ENCODE data around the gene C6orf47.
"Not testable (repeated sequence)": the region's sequence is repeated elsewhere in the genome, so short reads cannot be mapped to it uniquely, and the experiment has no call there.

Gene C6orf47

GRCh38 chr6:31660381-31661261, at the start of gene C6orf47:
C6orf47 (minus strand) TSS chr6:31660778; CDS start chr6:31659947, 831 bp downstream.
- H3K4me3 ChIP-seq (ENCODE audit: low read depth, low read length), result peak within 1 kb of the TSS; percentile 86
- ChIA-PET CTCF (interaction anchor here (0.6 to 3.1 kb wide), 10 partner anchors 9 to 203 kb away, joined by 3 to 13 read pairs (median 3); partner anchors contain the start of genes BAG6, LY6G5B and LY6G5C), POLR2A (interaction anchor here (0.6 to 1.7 kb wide), 7 partner anchors 9 to 167 kb away, joined by 3 to 15 read pairs (median 4); partner anchors contain the start of genes BAG6, CLIC1, HSPA1B and LSM2)
- TF ChIP-seq CTCF (IDR thresholded peaks at IDR 0.05; ENCODE audit: insufficient read depth, low read length, missing control alignments), result no peak
- no peak for DNase-seq (ENCODE audit: low read depth, low spot score)

GRCh38 chr6:31709157-31709556, 48.6 kb upstream of the C6orf47 start:
- POLR2A ChIA-PET; DNase-seq (ENCODE audit: low read depth, low spot score); CTCF ChIA-PET; H3K4me3 ChIP-seq (ENCODE audit: low read depth, low read length): not testable (repeated sequence)

DNA sequence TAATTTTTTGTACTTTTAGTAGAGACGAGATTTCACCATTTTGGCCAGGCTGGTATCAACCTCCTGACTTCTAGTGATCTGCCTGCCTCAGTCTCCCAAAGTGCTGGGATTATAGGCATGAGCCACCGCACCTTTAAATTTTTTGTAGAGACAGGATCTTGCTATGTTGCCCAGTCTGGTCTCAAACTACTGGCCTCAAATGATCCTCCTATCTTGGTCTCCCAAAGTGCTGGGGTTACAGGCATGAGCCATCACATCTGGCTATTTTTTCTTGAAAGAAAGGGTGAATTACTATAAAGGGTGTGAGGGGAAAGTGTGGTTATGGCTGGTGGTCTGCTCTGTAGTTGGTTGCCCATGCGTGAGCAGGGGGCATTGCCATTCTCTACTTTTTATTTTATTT, 47.6 kb upstream of the C6orf47 start:
- ChIA-PET CTCF (no interaction called here), POLR2A (no interaction called here)
- no peak for TF ChIP-seq CTCF (IDR thresholded peaks at IDR 0.05; ENCODE audit: insufficient read depth, low read length, missing control alignments)

GRCh38 chr6:31707701-31708100, 47.1 kb upstream of the C6orf47 start:
- ChIA-PET POLR2A (no interaction called here), CTCF (no interaction called here)
- no peak for DNase-seq (ENCODE audit: low read depth, low spot score)
- no peak overlapping the region for H3K4me3 ChIP-seq (ENCODE audit: low read depth, low read length)
- no peak for TF ChIP-seq CTCF (IDR thresholded peaks at IDR 0.05; ENCODE audit: insufficient read depth, low read length, missing control alignments)

More for the DNA sequence above, 47.6 kb upstream of the C6orf47 start:
- no peak for DNase-seq (ENCODE audit: low read depth, low spot score)
- H3K4me3 ChIP-seq (ENCODE audit: low read depth, low read length), result no peak overlapping the region

DNA sequence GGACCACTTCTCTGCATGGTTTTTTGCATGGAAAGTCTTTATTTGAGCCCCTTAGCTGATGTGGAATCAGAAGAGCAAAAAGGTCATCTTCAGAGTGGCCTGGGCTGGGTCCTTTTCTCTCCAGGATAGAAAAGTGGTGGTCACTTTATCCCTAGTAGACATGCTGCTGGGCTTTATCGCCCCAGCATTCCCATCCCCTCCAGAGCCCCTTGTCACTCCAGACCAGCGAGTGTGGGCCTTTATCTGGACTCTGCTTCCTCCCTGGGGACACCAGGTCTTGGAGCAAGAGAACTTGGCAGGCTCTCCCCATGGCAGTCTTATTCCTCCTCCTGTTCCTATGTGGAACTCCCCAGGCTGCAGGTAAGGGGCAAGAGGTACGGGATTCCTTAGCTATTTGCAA, 46.0 kb upstream of the C6orf47 start, which contains the start of gene LY6G6F:
Gene LY6G6F, plus strand, starts transcription at position 268 of the 400 bp plus-strand sequence. Its CDS starts 41 bp downstream, at position 309.
- CTCF ChIA-PET, result no interaction called here
- POLR2A ChIA-PET, result interaction anchor here (0.8 kb wide), 1 partner anchor 28 kb away, joined by 3 read pairs; no protein-coding TSS in a partner anchor
- no peak for TF ChIP-seq CTCF (IDR thresholded peaks at IDR 0.05; ENCODE audit: insufficient read depth, low read length, missing control alignments)
- no peak within 1 kb of the TSS for H3K4me3 ChIP-seq (ENCODE audit: low read depth, low read length)
- DNase-seq (ENCODE audit: low read depth, low spot score), result no peak

DNA sequence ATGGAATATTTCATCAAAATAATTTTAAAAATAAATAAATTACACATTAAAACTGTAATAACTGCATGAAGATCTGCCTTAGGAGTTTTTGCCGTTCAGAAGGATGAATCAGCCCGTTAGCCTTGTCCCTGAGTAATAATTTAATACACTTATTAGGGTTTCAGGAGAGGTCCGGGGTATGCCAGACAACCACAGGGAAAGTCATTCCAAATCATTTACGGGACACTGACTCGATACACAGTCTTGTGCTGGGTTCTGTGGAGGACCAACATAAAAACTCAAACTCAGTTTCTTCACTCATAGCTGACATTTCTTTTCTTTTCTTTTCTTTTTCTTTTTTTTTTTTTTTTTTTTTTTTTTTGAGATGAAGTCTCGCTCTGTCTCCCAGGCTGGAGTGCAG, 45.4 kb upstream of the C6orf47 start:
- DNase-seq (ENCODE audit: low read depth, low spot score), result no peak
- TF ChIP-seq CTCF (IDR thresholded peaks at IDR 0.05; ENCODE audit: insufficient read depth, low read length, missing control alignments), result no peak
- ChIA-PET CTCF (no interaction called here), POLR2A (interaction anchor here (0.8 kb wide), 1 partner anchor 29 kb away, joined by 3 read pairs; no protein-coding TSS in a partner anchor)
- no peak overlapping the region for H3K4me3 ChIP-seq (ENCODE audit: low read depth, low read length)

All from AG04449 (cell line).